Sigmoid colon (tissue), 7 donors: ENCODE results near the gene NRL. TPM values are rescaled to one million over a fixed set of nuclear protein-coding genes. Genes with fewer than 3 reads are reported as not detected.

Experiments used
- DNase-seq: peaks from one replicate; pipeline ENCODE4 v3.0.0-alpha.2; 2019
- H3K27ac ChIP-seq, 4 donors: fragments of 200-600 bp; sonication (generic); one replicate each; pipeline ENCODE4 v1.5.1; 2016 to 2019; ENCODE audit warnings: mild to moderate bottlenecking in 1 of 4
- H3K27me3 ChIP-seq, 3 donors: fragments of 200-600 bp; sonication (generic); one replicate each; pipeline ENCODE4 v1.5.1; 2019; ENCODE audit warnings: mild to moderate bottlenecking in 1 of 3
- H3K36me3 ChIP-seq, 4 donors: fragments of 200-600 bp; sonication (generic); one replicate each; pipeline ENCODE4 v1.5.1; 2016 to 2019
- H3K4me1 ChIP-seq, 4 donors: fragments of 200-600 bp; sonication (generic); one replicate each; pipeline ENCODE4 v1.5.1; 2017 to 2019
- H3K4me3 ChIP-seq, 4 donors: fragments of 200-600 bp; sonication (generic); one replicate each; pipeline ENCODE4 v1.5.1; 2017 to 2019; ENCODE audit warnings: mild to moderate bottlenecking in 2 of 4, moderate library complexity in 1 of 4
- H3K9me3 ChIP-seq, 4 donors: fragments of 200-600 bp in 3 of 4; sonication (generic) in 3 of 4; one replicate each; pipeline versions ENCODE4 v1.5.1 to v1.6.1; 2013 to 2019
- EP300 ChIP-seq, 4 donors: sonication (generic); formaldehyde crosslinking; IDR thresholded peaks; one replicate each; pipeline ENCODE4 v1.6.1; 2017; ENCODE audit warnings: antibody characterized with exemption in 4 of 4
- POLR2A ChIP-seq, 2 donors: fragments of 450-650 bp; IDR thresholded peaks; one replicate each; pipeline ENCODE4 v1.6.1; 2016; ENCODE audit warnings: antibody characterized with exemption in 2 of 2, mild to moderate bottlenecking in 2 of 2, moderate library complexity in 2 of 2
- POLR2AphosphoS5 ChIP-seq, 4 donors: sonication (generic); formaldehyde crosslinking; IDR thresholded peaks; one replicate each; pipeline ENCODE4 v1.6.1; 2017; ENCODE audit warnings: antibody characterized with exemption in 4 of 4
- WGBS, 2 donors: extraction: QIAGEN DNeasy Blood & Tissue Kit; methylation state at CpG; one replicate each; pipeline ENCODE4 v1.1.7; 2013; 5-methylcytosine and 5-hydroxymethylcytosine counted together
- intact Hi-C: fragments of 100-400 bp; cut with DNase I; formaldehyde crosslinking; loops from one replicate; pipeline ENCODE4 v1.15.1; 2023
- polyA plus RNA-seq, 3 donors: library from polyadenylated mRNA; stranded (reverse); fragments of 200-250 nt; gene quantifications; one replicate each; pipeline ENCODE4 v1.2.3, GENCODE V29; 2013
- total RNA-seq, 4 donors: library from RNA; depleted of rRNA; stranded (reverse); fragments of >200 nt; gene quantifications; one replicate each; pipeline ENCODE4 v1.1.0, GENCODE V29; 2016
- TF ChIP-seq, protein P1 (sequence below), 4 experiments: fragments of 450-650 bp in 3 of 4; fragments of 200-600 bp in 1 of 4; IDR thresholded peaks; one replicate each; pipeline ENCODE4 v1.5.1; 2016 to 2019; ENCODE audit warnings: antibody characterized with exemption in 4 of 4, mild to moderate bottlenecking in 3 of 4, moderate library complexity in 2 of 4
- donor health status: healthy with polysubstance abuse.
- donor health status: Bipolar disorder and iron deficiency.
- donor health status: healthy.

The NRL gene
- total and polyA plus RNA-seq, 7 donors: 0.71 to 2.9 (median 1.8) TPM

DNA sequence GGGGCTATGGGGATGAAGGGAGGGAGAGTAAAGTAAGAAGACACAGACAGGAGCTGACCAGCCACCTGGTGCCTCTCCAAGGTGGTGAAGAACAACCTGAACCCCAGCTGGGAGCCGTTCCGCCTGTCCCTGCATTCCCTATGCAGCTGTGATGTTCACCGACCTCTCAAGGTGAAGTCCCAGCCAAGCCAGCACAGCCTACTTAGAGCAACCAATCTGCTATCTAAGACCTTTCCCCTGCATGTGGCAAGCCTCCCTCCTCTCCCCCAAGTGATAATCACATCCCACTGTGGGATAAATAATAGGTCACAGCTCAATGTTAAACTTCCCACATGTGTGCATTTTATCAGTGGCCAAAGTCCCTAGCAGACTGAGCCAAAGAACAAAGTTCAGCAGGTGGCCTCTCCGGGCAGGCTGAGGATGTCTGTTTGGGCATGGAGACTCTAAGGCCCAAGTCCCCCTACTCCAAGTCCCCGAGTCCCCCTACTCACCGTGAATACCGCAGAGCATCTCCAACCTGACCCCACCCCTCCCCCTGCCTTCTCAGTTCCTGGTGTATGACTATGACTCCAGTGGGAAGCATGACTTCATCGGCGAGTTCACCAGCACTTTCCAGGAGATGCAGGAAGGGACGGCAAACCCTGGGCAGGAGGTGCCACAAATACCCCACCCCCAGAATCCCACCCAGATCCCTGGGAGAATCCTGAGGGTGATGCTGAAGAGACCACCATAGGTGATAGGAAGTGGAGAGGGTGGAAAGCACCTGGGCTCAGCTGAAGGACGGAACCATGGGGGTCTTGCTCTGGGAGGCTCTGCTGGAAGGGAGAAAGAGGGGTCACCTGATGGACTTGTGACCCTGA is 39.9 kb downstream of the NRL start:
- Histone ChIP-seq H3K4me1 (peaks cover 0 to 18% (median 17%) of the 10 kb centered on the region in 4 donors), H3K9me3 (no peaks in the 10 kb centered on the region), H3K4me3 (no peak overlapping the region), H3K27ac (no peak overlapping the region), H3K36me3 (no peaks in the 10 kb centered on the region), H3K27me3 (peaks cover 0 to 16% (median 0%) of the 10 kb centered on the region in 3 donors)
- no peak for DNase-seq
- TF ChIP-seq EP300 (IDR thresholded peaks at IDR 0.05) (no peak), POLR2A (IDR thresholded peaks at IDR 0.05) (no peak), POLR2AphosphoS5 (IDR thresholded peaks at IDR 0.05) (no peak)
- TF ChIP-seq, protein P1, sequence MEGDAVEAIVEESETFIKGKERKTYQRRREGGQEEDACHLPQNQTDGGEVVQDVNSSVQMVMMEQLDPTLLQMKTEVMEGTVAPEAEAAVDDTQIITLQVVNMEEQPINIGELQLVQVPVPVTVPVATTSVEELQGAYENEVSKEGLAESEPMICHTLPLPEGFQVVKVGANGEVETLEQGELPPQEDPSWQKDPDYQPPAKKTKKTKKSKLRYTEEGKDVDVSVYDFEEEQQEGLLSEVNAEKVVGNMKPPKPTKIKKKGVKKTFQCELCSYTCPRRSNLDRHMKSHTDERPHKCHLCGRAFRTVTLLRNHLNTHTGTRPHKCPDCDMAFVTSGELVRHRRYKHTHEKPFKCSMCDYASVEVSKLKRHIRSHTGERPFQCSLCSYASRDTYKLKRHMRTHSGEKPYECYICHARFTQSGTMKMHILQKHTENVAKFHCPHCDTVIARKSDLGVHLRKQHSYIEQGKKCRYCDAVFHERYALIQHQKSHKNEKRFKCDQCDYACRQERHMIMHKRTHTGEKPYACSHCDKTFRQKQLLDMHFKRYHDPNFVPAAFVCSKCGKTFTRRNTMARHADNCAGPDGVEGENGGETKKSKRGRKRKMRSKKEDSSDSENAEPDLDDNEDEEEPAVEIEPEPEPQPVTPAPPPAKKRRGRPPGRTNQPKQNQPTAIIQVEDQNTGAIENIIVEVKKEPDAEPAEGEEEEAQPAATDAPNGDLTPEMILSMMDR (IDR thresholded peaks at IDR 0.05): no peak
- WGBS, 2 donors: 55 to 82% methylated on average over 11 of the region's 11 CpGs
- intact Hi-C loops: no loop called here

DNA sequence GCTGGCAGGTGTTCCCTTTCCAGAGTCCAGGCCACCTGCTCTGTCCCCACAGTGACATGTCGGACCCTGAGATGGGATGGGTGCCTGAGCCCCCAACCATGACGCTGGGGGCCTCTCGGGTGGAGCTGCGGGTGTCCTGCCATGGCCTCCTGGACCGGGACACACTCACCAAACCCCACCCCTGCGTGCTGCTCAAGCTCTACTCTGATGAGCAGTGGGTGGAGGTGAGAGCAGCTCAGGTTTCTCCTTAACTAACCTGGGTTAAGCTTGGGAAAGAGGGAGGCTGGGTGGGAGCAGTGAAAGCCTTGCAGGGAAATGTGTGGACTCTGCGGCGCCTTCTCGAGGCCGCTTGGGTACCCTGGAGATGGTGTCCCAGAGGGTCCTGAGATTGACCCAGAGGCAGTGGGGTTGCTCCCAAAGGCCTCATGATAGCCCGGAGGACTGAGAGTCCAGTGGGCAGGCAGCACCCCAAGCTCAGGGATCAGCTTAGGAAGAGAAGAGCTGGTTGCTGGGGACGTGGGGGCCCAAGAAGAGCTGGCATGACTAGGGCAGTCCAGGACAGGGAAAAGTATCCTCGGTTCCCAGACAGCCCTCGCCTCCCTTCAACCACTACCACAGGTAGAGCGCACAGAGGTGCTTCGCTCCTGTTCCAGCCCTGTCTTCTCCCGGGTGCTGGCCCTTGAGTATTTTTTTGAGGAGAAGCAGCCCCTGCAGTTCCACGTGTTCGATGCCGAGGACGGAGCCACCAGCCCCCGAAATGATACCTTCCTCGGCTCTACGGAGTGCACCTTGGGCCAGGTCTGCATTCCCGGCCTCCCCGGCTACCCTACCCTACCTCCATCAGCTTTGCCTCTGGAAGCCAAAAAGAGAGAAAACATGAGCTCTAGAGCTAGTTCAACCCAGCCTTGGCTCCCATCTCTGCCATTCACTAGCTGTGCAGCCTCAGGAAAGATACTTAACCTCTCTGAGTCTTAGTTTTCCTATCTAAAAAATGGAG is 41.6 kb downstream of the NRL start:
- Histone ChIP-seq H3K27ac (no peak overlapping the region), H3K4me3 (no peak overlapping the region), H3K9me3 (no peaks in the 10 kb centered on the region), H3K27me3 (peaks cover 0 to 16% (median 0%) of the 10 kb centered on the region in 3 donors), H3K36me3 (no peaks in the 10 kb centered on the region), H3K4me1 (peaks cover 0 to 18% (median 17%) of the 10 kb centered on the region in 4 donors)
- TF ChIP-seq EP300 (IDR thresholded peaks at IDR 0.05): no peak
- TF ChIP-seq, protein P1 (IDR thresholded peaks at IDR 0.05): no peak
- TF ChIP-seq POLR2AphosphoS5 (IDR thresholded peaks at IDR 0.05): no peak
- no peak for TF ChIP-seq POLR2A (IDR thresholded peaks at IDR 0.05)
- intact Hi-C loops: no loop called here
- no peak for DNase-seq
- WGBS, 2 donors: 83 to 90% methylated on average over 26 of the region's 26 CpGs

DNA sequence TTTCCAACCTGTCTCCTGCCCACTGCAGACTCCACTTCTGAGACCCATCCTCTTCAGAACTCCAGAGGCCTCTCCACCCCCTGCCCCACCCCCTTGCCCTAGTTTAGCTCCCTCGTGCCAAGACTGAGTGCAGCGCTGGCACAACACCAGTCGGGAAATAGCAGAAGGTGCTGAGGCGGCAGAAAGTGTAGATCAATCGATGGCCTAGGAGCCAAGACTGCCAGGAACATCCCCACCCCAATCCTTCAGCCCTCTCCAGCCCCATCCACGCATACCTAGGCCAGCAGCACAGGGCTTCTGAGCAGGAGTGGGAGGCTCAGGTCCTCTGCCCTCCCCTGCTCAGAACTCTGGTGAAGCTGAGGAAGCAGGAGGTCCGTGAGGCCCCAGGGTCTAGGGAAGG is 42.3 kb downstream of the NRL start:
- intact Hi-C loops: no loop called here

DNA sequence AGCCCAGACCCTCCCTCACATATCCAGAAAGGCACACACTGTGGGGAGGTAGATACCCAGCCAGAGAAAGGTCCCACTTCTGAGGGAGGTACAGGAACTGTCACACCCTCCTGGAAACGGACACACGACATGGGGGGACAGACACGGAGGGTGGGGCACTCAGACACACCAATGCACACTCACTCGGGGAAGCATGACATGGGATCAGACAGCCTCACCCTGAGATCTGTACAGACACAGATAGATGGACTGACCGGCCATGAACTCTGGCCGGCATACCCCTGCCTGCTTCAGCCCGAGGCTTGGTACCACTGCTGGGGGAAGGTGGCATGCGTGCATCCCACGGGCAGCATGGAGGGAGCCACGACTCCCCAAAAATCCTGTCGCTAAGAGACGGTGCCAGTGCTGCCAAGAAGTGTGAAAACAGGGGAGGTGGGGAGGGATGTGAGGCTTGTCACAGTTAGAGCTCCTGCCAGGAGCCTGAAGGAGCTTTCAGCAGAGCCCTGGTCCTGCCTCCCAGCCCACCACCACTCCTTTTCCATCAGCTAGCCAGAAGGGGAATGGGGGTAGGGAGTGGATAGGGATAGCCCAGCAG is 42.8 kb downstream of the NRL start:
- Histone ChIP-seq H3K4me3 (no peak overlapping the region), H3K36me3 (no peaks in the 10 kb centered on the region), H3K4me1 (peaks cover 0 to 18% (median 17%) of the 10 kb centered on the region in 4 donors), H3K27ac (no peak overlapping the region), H3K9me3 (no peaks in the 10 kb centered on the region), H3K27me3 (peaks cover 0 to 16% (median 0%) of the 10 kb centered on the region in 3 donors)
- intact Hi-C loops: no loop called here
- 21 to 71% methylated on average over 12 of the region's 12 CpGs for WGBS, 2 donors
- TF ChIP-seq POLR2A (IDR thresholded peaks at IDR 0.05) (no peak), EP300 (IDR thresholded peaks at IDR 0.05) (no peak), POLR2AphosphoS5 (IDR thresholded peaks at IDR 0.05) (no peak)
- TF ChIP-seq, protein P1 (IDR thresholded peaks at IDR 0.05): no peak
- DNase-seq: no peak

More for the DNA sequence above, 42.3 kb downstream of the NRL start:
- Histone ChIP-seq H3K27me3 (peaks cover 0 to 16% (median 0%) of the 10 kb centered on the region in 3 donors), H3K4me3 (no peak overlapping the region), H3K36me3 (no peaks in the 10 kb centered on the region), H3K4me1 (peaks cover 0 to 18% (median 17%) of the 10 kb centered on the region in 4 donors), H3K27ac (no peak overlapping the region), H3K9me3 (no peaks in the 10 kb centered on the region)
- DNase-seq: no peak
- TF ChIP-seq POLR2A (IDR thresholded peaks at IDR 0.05) (no peak), EP300 (IDR thresholded peaks at IDR 0.05) (no peak), POLR2AphosphoS5 (IDR thresholded peaks at IDR 0.05) (no peak)
- TF ChIP-seq, protein P1 (IDR thresholded peaks at IDR 0.05): no peak
- WGBS, 2 donors: 25 to 66% methylated on average over 7 of the region's 7 CpGs
